ENCODE results near the gene PALS2. TPM values are rescaled to one million over a fixed set of nuclear protein-coding genes. Genes with fewer than 3 reads are reported as not detected.

PALS2 gene
- total RNA-seq, 1 experiment from 2014 or later = 44.6 TPM

GRCh38 chr7:24531255-24531654 is 42.0 kb upstream of the PALS2 start (continued):
- TF ChIP-seq REST (IDR thresholded peaks at IDR 0.05; ENCODE audit: low read depth) (no peak), JUND (IDR thresholded peaks at IDR 0.05) (no peak), EZH2 (IDR thresholded peaks at IDR 0.05) (no peak), RAD21 (IDR thresholded peaks at IDR 0.05; ENCODE audit: low read depth) (no peak), EZH2phosphoT487 (IDR thresholded peaks at IDR 0.05; ENCODE audit: borderline replicate concordance) (no peak)

- Histone ChIP-seq H3K4me2 (ENCODE audit: low read length) (no peak overlapping the region), H3K36me3 (ENCODE audit: control insufficient read depth in 1 of 2, insufficient read depth in 2 of 2, low read length in 2 of 2) (no peaks in the 10 kb centered on the region), H3K27ac (ENCODE audit: low read depth, low read length) (no peak overlapping the region), H3K9ac (ENCODE audit: low read length) (no peak overlapping the region), H3K9me2 (ENCODE audit: insufficient read depth) (no peaks in the 10 kb centered on the region), H2AFZ (ENCODE audit: low read depth, low read length, poor library complexity, severe bottlenecking) (no peak overlapping the region), H3K27me3 (ENCODE audit: insufficient read depth, low read length) (peaks cover 10% of the 10 kb centered on the region; the same call in 1 of the 2 replicates), H3K9me3 (ENCODE audit: control insufficient read depth in 1 of 2, insufficient read depth in 1 of 2, low read depth in 1 of 2, low read length in 2 of 2) (no peaks in the 10 kb centered on the region), H4K20me1 (ENCODE audit: insufficient read depth) (no peaks in the 10 kb centered on the region), H3K4me1 (ENCODE audit: control insufficient read depth in 1 of 2, insufficient read depth in 2 of 2, low read length in 2 of 2) (no peaks in the 10 kb centered on the region), H3K79me2 (ENCODE audit: insufficient read depth, low read length) (no peaks in the 10 kb centered on the region), H3K4me3 (replicated peaks in 1 of 2; ENCODE audit: low read depth in 1 of 2, low read length in 2 of 2) (no peak overlapping the region)
- CTCF ChIA-PET = no interaction called here
- no TSS peak for BruUV-seq (replicated peaks)
- POLR2A ChIA-PET = no interaction called here
- ATAC-seq (no peak), DNase-seq (ENCODE audit: low read depth, low spot score) (no peak)
- intact Hi-C loops (cut with micrococcal nuclease) = no loop called here
- RAD21 ChIA-PET (ENCODE audit: low non-redundant PET in 1 of 2, low total read pairs in 2 of 2, uncharacterized antibody in 2 of 2, unreplicated experiment in 2 of 2) = no interaction called here
- no peak for TF ChIP-seq REST (IDR thresholded peaks at IDR 0.05; ENCODE audit: low read depth)
- TF ChIP-seq TCF7L2 (IDR thresholded peaks at IDR 0.05; ENCODE audit: borderline replicate concordance, extremely low read depth, insufficient read depth, insufficient read length) = no peak
- TF ChIP-seq POLR2A (IDR thresholded peaks at IDR 0.05; ENCODE audit: borderline replicate concordance, extremely low read depth, insufficient read depth, insufficient read length) = no peak
- TF ChIP-seq SIN3A (IDR thresholded peaks at IDR 0.05; ENCODE audit: low read depth) = no peak
- no peak for TF ChIP-seq FOSL1 (IDR thresholded peaks at IDR 0.05; ENCODE audit: low read depth)
- no peak for TF ChIP-seq EGR1 (IDR thresholded peaks at IDR 0.05; ENCODE audit: low read depth)
- no peak for TF ChIP-seq CBX3 (IDR thresholded peaks at IDR 0.05; ENCODE audit: low read depth)
- TF ChIP-seq JUND (IDR thresholded peaks at IDR 0.05) = no peak
- no peak for TF ChIP-seq ELF1 (IDR thresholded peaks at IDR 0.05; ENCODE audit: borderline replicate concordance, low read depth)
- TF ChIP-seq CTCF (IDR thresholded peaks at IDR 0.05 in 2 of 3, conservative IDR thresholded peaks at IDR 0.05 in 1 of 3; ENCODE audit: borderline replicate concordance in 1 of 3, insufficient read depth in 1 of 3, low read depth in 2 of 3, low read length in 2 of 3) = no peak
- TF ChIP-seq ZBTB33 (IDR thresholded peaks at IDR 0.05; ENCODE audit: extremely low read depth, insufficient replicate concordance, low read length) = no peak
Observed at GRCh38 chr7:24536682-24537081, 36.6 kb upstream of the PALS2 start.
